HUDEP-2 (cell line): ENCODE results near the gene TMEM168.

Experiments used
- DNase-seq, 76 experiments: peaks; one replicate each; lab custom pipeline; 2025; ENCODE audit not compliant: unreplicated experiment in 76 of 76; lab: John Stamatoyannopoulos, UW

Gene TMEM168

GRCh38 chr7:112726076-112726475 is 64.1 kb downstream of the TMEM168 start:
- no peak for DNase-seq

- no peak for DNase-seq
Observed at GRCh38 chr7:112723416-112723815, 66.8 kb downstream of the TMEM168 start.

GRCh38 chr7:112721366-112721765 is 68.8 kb downstream of the TMEM168 start:
- DNase-seq, result no peak

- DNase-seq, result no peak
Observed at GRCh38 chr7:112715525-112715924, 74.7 kb downstream of the TMEM168 start.

- DNase-seq, result no peak
Observed at GRCh38 chr7:112714917-112715316, 75.3 kb downstream of the TMEM168 start.
